Skeletal muscle tissue (tissue), 4 donors: Measurements from ENCODE around the gene IFI30. TPM values are rescaled to one million over a fixed set of nuclear protein-coding genes. Genes with fewer than 3 reads are reported as not detected.

Source experiments
- H3K27ac ChIP-seq: one replicate; pipeline ENCODE4 v1.7.0; 2013; ENCODE audit warnings: mild to moderate bottlenecking, low read depth, low read length, inconsistent platforms
- H3K27me3 ChIP-seq, 3 donors: one replicate each; pipeline ENCODE4 v1.7.0; 2013; ENCODE audit warnings: low read length in 3 of 3; ENCODE audit not compliant: control insufficient read depth in 3 of 3, insufficient read depth in 3 of 3
- H3K36me3 ChIP-seq, 3 donors: one replicate each; pipeline ENCODE4 v1.7.0; 2013; ENCODE audit warnings: low read length in 3 of 3; ENCODE audit not compliant: control insufficient read depth in 3 of 3, insufficient read depth in 3 of 3
- H3K4me1 ChIP-seq, 3 donors: one replicate each; pipeline ENCODE4 v1.7.0; 2013; ENCODE audit warnings: low read length in 3 of 3, mild to moderate bottlenecking in 3 of 3; ENCODE audit not compliant: control insufficient read depth in 3 of 3, insufficient read depth in 3 of 3
- H3K4me3 ChIP-seq, 3 donors: one replicate each; pipeline ENCODE4 v1.7.0; 2013; ENCODE audit warnings: low read length in 3 of 3
- H3K9ac ChIP-seq, 3 donors: one replicate each; pipeline ENCODE4 v1.7.0; 2013; ENCODE audit warnings: low read length in 3 of 3, mild to moderate bottlenecking in 3 of 3, moderate library complexity in 2 of 3, low read depth in 1 of 3
- H3K9me3 ChIP-seq, 3 donors: one replicate each; pipeline ENCODE4 v1.7.0; 2013; ENCODE audit warnings: low read length in 3 of 3; ENCODE audit not compliant: control insufficient read depth in 3 of 3
- total RNA-seq: library from RNA; depleted of rRNA; stranded (reverse); fragments of >200 nt; gene quantifications from one replicate; pipeline ENCODE4 v1.2.3, GENCODE V29; 2014
- donor health status: Osteomylitis.

IFI30 gene
- total RNA-seq, 1 donor from 2014 or later: 3.7 TPM

GRCh38 chr19:18196511-18196845 is 22.9 kb downstream of the IFI30 start:
- no peaks in the 10 kb centered on the region for H3K9me3 ChIP-seq
- peaks cover 13 to 23% (median 14%) of the 10 kb centered on the region in 3 donors for H3K4me1 ChIP-seq
- H3K36me3 ChIP-seq: peaks cover 27 to 32% (median 32%) of the 10 kb centered on the region in 3 donors
- no peak overlapping the region for H3K9ac ChIP-seq
- H3K27me3 ChIP-seq: no peaks in the 10 kb centered on the region
- no peak overlapping the region for H3K4me3 ChIP-seq
- no peak overlapping the region for H3K27ac ChIP-seq

- H3K4me3 ChIP-seq: no peak overlapping the region
- H3K9me3 ChIP-seq: no peaks in the 10 kb centered on the region
- peaks cover 13 to 20% (median 15%) of the 10 kb centered on the region in 3 donors for H3K4me1 ChIP-seq
- no peaks in the 10 kb centered on the region for H3K27me3 ChIP-seq
- H3K36me3 ChIP-seq: peaks cover 29 to 36% (median 32%) of the 10 kb centered on the region in 3 donors
- no peak overlapping the region for H3K27ac ChIP-seq
- no peak overlapping the region for H3K9ac ChIP-seq
Measured at GRCh38 chr19:18197306-18197705, 23.7 kb downstream of the IFI30 start.

- Histone ChIP-seq H3K9ac (no peak overlapping the region), H3K36me3 (peaks cover 32 to 36% (median 32%) of the 10 kb centered on the region in 3 donors), H3K4me1 (peaks cover 13 to 24% (median 21%) of the 10 kb centered on the region in 3 donors), H3K9me3 (no peaks in the 10 kb centered on the region), H3K4me3 (no peak overlapping the region), H3K27ac (no peak overlapping the region), H3K27me3 (no peaks in the 10 kb centered on the region)
Measured at GRCh38 chr19:18197941-18198340, 24.3 kb downstream of the IFI30 start.

- Histone ChIP-seq H3K27ac (no peak overlapping the region), H3K27me3 (no peaks in the 10 kb centered on the region), H3K9ac (no peak overlapping the region), H3K4me3 (no peak overlapping the region), H3K4me1 (peaks cover 17 to 29% (median 25%) of the 10 kb centered on the region in 3 donors), H3K9me3 (no peaks in the 10 kb centered on the region), H3K36me3 (peaks cover 32 to 36% (median 32%) of the 10 kb centered on the region in 3 donors)
Measured at GRCh38 chr19:18198374-18198773, 24.8 kb downstream of the IFI30 start.

- Histone ChIP-seq H3K4me3 (no peak overlapping the region), H3K27ac (no peak overlapping the region)
Measured at GRCh38 chr19:18202397-18202777, 28.8 kb downstream of the IFI30 start.

GRCh38 chr19:18202778-18203407 is 29.3 kb downstream of the IFI30 start:
- Histone ChIP-seq H3K27ac (no peak overlapping the region), H3K9me3 (no peaks in the 10 kb centered on the region), H3K9ac (peak overlapping the region; percentile 71 to 90 (median 79)), H3K4me3 (peak overlapping the region; percentile 81 to 96 (median 95)), H3K36me3 (peaks cover 14 to 21% (median 20%) of the 10 kb centered on the region in 3 donors), H3K4me1 (peaks cover 16 to 19% (median 18%) of the 10 kb centered on the region in 3 donors), H3K27me3 (no peaks in the 10 kb centered on the region)

More at GRCh38 chr19:18202397-18202777, 28.8 kb downstream of the IFI30 start:
- Histone ChIP-seq H3K36me3 (peaks cover 18 to 25% (median 22%) of the 10 kb centered on the region in 3 donors), H3K27me3 (no peaks in the 10 kb centered on the region), H3K9me3 (no peaks in the 10 kb centered on the region), H3K9ac (peak overlapping the region in 1 of 3 donors; percentile 90), H3K4me1 (peaks cover 16 to 21% (median 19%) of the 10 kb centered on the region in 3 donors)

- peak overlapping the region; percentile 71 to 90 (median 79) for H3K9ac ChIP-seq
- H3K4me1 ChIP-seq: peaks cover 16 to 19% (median 16%) of the 10 kb centered on the region in 3 donors
- peaks cover 9 to 19% (median 16%) of the 10 kb centered on the region in 3 donors for H3K36me3 ChIP-seq
- H3K4me3 ChIP-seq: peak overlapping the region; percentile 81 to 96 (median 95)
- H3K27me3 ChIP-seq: no peaks in the 10 kb centered on the region
- no peak overlapping the region for H3K27ac ChIP-seq
- no peaks in the 10 kb centered on the region for H3K9me3 ChIP-seq
Measured at GRCh38 chr19:18203408-18203862, 29.8 kb downstream of the IFI30 start.

- Histone ChIP-seq H3K36me3 (peaks cover 4 to 14% (median 12%) of the 10 kb centered on the region in 3 donors), H3K27ac (peak within 1 kb of the TSS; percentile 100), H3K4me3 (peak within 1 kb of the TSS; percentile 87 to 96 (median 95)), H3K4me1 (peaks cover 16 to 19% (median 16%) of the 10 kb centered on the region in 3 donors), H3K9ac (peak within 1 kb of the TSS; percentile 93 to 98 (median 98)), H3K9me3 (no peaks in the 10 kb centered on the region), H3K27me3 (no peaks in the 10 kb centered on the region)
Measured at GRCh38 chr19:18203863-18204393, 30.3 kb downstream of the IFI30 start, which contains the start of gene RAB3A. TSS of gene RAB3A (minus strand) at chr19:18204042. CDS start at chr19:18202740, 1,302 bp downstream.

- Histone ChIP-seq H3K27ac (peak overlapping the region; percentile 100), H3K9me3 (no peaks in the 10 kb centered on the region), H3K4me1 (peaks cover 16 to 19% (median 16%) of the 10 kb centered on the region in 3 donors), H3K36me3 (peaks cover 4 to 12% (median 11%) of the 10 kb centered on the region in 3 donors), H3K4me3 (peak overlapping the region; percentile 76 to 87 (median 85)), H3K9ac (peak overlapping the region; percentile 93 to 98 (median 98)), H3K27me3 (no peaks in the 10 kb centered on the region)
Measured at GRCh38 chr19:18204394-18205199, 31.0 kb downstream of the IFI30 start.
